Lower leg skin (tissue), 4 donors: ENCODE measurements around the gene COL13A1. TPM values are rescaled to one million over a fixed set of nuclear protein-coding genes. Genes with fewer than 3 reads are reported as not detected.

Experiments used
- DNase-seq, 2 donors: peaks; one replicate each; pipeline ENCODE4 v3.0.0-alpha.2; 2019; ENCODE audit warnings: low spot score in 2 of 2
- H3K4me3 ChIP-seq: fragments of 200-600 bp; sonication (generic); 2 replicates; pipeline ENCODE4 v1.5.1; 2017; ENCODE audit warnings: mild to moderate bottlenecking, low read depth; ENCODE audit not compliant: poor library complexity, severe bottlenecking
- POLR2A ChIP-seq, 2 donors: fragments of 450-650 bp; IDR thresholded peaks; one replicate each; pipeline ENCODE4 v1.6.1; 2016 to 2017; ENCODE audit warnings: antibody characterized with exemption in 2 of 2, mild to moderate bottlenecking in 1 of 2, moderate library complexity in 1 of 2
- WGBS, 2 donors: methylation state at CpG; one replicate each; pipeline ENCODE4 v1.1.5; 2018; 5-methylcytosine and 5-hydroxymethylcytosine counted together
- intact Hi-C: fragments of 100-400 bp; cut with DNase I; formaldehyde crosslinking; loops from one replicate; pipeline ENCODE4 v1.15.0; 2023; ENCODE audit warnings: low total_unique reads
- total RNA-seq, 4 donors: library from RNA; depleted of rRNA; stranded (reverse); fragments of >200 nt; gene quantifications; one replicate each; pipeline ENCODE4 v1.1.0, GENCODE V29; 2016
- TF ChIP-seq, protein P1 (sequence below), 3 donors: fragments of 450-650 bp; IDR thresholded peaks; one replicate each; pipeline ENCODE4 v1.5.1; 2016; ENCODE audit warnings: antibody characterized with exemption in 3 of 3, mild to moderate bottlenecking in 3 of 3, moderate library complexity in 2 of 3

COL13A1 gene
- total RNA-seq, 4 donors from 2014 or later: 0.93 to 2.3 (median 1.3) TPM

DNA sequence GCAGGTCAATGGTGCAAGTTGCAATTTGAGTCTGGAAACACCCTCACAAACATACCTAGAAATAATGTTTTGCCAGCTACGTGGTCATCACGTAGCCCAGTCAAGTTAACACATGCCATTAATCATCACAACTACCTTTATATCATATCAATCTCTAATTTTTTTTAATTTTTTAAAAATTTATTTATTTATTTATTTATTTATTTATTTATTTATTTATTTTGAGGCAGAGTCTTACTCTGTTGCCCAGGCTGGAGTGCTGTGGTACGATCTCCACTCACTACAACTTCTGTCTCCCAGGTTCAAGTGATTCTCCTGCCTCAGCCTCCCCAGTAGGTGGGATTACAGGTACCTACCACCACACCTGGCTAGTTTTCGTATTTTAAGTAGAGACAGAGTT lies 198.6 kb downstream of the COL13A1 start:
- H3K4me3 ChIP-seq: no peak overlapping the region
- WGBS, 2 donors: 96% methylated on average over 4 of the region's 4 CpGs
- intact Hi-C loops: no loop called here
- no peak for TF ChIP-seq POLR2A (IDR thresholded peaks at IDR 0.05)
- TF ChIP-seq, protein P1, sequence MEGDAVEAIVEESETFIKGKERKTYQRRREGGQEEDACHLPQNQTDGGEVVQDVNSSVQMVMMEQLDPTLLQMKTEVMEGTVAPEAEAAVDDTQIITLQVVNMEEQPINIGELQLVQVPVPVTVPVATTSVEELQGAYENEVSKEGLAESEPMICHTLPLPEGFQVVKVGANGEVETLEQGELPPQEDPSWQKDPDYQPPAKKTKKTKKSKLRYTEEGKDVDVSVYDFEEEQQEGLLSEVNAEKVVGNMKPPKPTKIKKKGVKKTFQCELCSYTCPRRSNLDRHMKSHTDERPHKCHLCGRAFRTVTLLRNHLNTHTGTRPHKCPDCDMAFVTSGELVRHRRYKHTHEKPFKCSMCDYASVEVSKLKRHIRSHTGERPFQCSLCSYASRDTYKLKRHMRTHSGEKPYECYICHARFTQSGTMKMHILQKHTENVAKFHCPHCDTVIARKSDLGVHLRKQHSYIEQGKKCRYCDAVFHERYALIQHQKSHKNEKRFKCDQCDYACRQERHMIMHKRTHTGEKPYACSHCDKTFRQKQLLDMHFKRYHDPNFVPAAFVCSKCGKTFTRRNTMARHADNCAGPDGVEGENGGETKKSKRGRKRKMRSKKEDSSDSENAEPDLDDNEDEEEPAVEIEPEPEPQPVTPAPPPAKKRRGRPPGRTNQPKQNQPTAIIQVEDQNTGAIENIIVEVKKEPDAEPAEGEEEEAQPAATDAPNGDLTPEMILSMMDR (IDR thresholded peaks at IDR 0.05): no peak
- no peak for DNase-seq

DNA sequence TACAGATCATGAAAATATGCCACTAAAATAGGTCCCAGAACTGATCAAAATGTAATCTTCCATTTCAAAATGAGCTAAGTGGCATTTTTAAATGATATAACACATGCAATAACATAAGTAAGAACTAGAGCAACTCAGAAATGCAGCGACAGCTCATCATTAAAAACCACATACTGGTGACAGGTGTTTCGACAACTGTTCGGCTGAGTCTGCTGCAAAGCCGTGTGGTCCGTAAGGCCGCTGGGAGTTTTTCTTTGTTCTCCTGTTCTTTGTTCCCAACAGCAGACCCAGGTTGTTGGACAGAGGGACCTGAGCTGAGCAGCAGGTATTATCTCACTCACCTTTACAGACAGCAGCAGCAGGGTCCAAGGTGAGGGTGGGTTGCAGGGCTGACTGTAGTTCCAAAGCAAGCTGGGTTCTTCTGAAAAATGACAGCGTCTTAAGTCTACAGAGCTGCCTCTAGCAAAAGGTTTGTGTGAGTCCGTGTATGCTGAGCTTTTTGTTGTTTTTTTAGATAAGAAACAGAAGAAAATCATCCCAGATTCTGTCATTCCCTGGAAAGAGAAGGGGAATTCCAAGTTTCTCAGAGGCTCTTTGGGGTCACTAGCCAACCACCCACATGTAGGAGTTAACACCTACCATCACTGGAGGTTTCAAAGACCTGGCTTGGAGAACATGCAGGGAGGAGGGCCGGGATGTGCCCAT lies 205.6 kb downstream of the COL13A1 start:
- TF ChIP-seq POLR2A (IDR thresholded peaks at IDR 0.05): no peak
- TF ChIP-seq, protein P1 (IDR thresholded peaks at IDR 0.05): no peak
- no peak for DNase-seq
- intact Hi-C loops: no loop called here
- no peak overlapping the region for H3K4me3 ChIP-seq
- WGBS, 2 donors: 77 to 78% methylated on average over 9 of the region's 9 CpGs

Other genes starting within 250 kb of the COL13A1 start
- not detected for gene NEUROG3, start 228.5 kb upstream of the COL13A1 start, total RNA-seq
- 1 to 10 TPM in 3 of 4 donors, under 1 TPM in 1; 0.34 to 1.9 (median 1.3) TPM for gene FAM241B, start 171.7 kb upstream of the COL13A1 start, total RNA-seq